ENCODE measurements around the gene ABCG2. TPM values are rescaled to one million over a fixed set of nuclear protein-coding genes. Genes with fewer than 3 reads are reported as not detected.

The ABCG2 gene
- polyA plus RNA-seq, 1 of the 3 experiments (the other 2 are of a cell fraction), result 0.02 TPM

DNA sequence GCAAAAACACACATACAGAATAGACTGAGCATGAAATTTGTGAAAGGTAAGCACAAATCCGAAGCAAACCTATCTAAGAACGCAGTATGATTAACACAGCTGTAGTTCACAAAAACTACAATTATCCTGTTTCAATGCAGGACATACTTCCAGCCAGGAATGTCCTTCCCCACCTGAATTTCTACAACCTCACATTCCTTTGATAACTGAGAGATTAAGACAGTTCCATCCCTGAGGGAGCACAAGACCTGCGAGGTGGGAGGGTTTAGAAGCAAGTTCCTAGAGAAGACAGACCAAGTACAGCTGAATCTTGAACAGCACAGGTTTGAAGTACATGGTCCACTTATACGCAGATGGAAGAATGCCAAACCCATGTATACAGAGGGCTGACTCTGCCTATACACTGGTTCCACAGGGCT is 10.6 kb downstream of the ABCG2 start:
- H2AFZ ChIP-seq (ENCODE audit: low read depth), result no peak overlapping the region
- DNase-seq, result no peak
- ChIA-PET CTCF (no interaction called here), POLR2A (no interaction called here)
- H3K27ac ChIP-seq (ENCODE audit: low read depth in 2 of 2, low read length in 1 of 2), result no peak overlapping the region
- H4K20me1 ChIP-seq (ENCODE audit: insufficient read depth), result no peaks in the 10 kb centered on the region
- no peaks in the 10 kb centered on the region for H3K36me3 ChIP-seq (replicated peaks in 1 of 2; ENCODE audit: control insufficient read depth in 1 of 2, insufficient read depth in 2 of 2, low read length in 1 of 2)
- TF ChIP-seq EZH2phosphoT487 (IDR thresholded peaks at IDR 0.05; ENCODE audit: borderline replicate concordance, low read depth) (no peak), USF2 (IDR thresholded peaks at IDR 0.05; ENCODE audit: borderline replicate concordance, low read depth, low read length) (no peak)
- H3K9me3 ChIP-seq, result no peaks in the 10 kb centered on the region
- H3K9me2 ChIP-seq, result no peaks in the 10 kb centered on the region
- no peaks in the 10 kb centered on the region for H3K27me3 ChIP-seq (ENCODE audit: insufficient read depth)
- 12% methylated on average over 4 of the region's 4 CpGs for WGBS (ENCODE audit: low lambda C conversion rate)
- no peak overlapping the region for H3K4me2 ChIP-seq
- H3K9ac ChIP-seq, result no peak overlapping the region
- no peaks in the 10 kb centered on the region for H3F3A ChIP-seq (replicated peaks; ENCODE audit: insufficient read depth)
- H3K4me3 ChIP-seq (ENCODE audit: low read depth in 2 of 2, low read length in 1 of 2), result no peak overlapping the region
- H3K4me1 ChIP-seq (ENCODE audit: control insufficient read depth in 1 of 2, insufficient read depth in 2 of 2, low read depth in 1 of 2, low read length in 1 of 2), result 0 out of 4 replicates have a peak, but pooled peaks cover 0 to 7% of the 10 kb centered on the region in 2 experiments
- no peaks in the 10 kb centered on the region for H3K79me2 ChIP-seq (ENCODE audit: insufficient read depth)

- H3K27me3 ChIP-seq (ENCODE audit: insufficient read depth), result no peaks in the 10 kb centered on the region
- 0 out of 4 replicates have a peak, but pooled peaks cover 0 to 7% of the 10 kb centered on the region in 2 experiments for H3K4me1 ChIP-seq (ENCODE audit: control insufficient read depth in 1 of 2, insufficient read depth in 2 of 2, low read depth in 1 of 2, low read length in 1 of 2)
- H4K20me1 ChIP-seq (ENCODE audit: insufficient read depth), result no peaks in the 10 kb centered on the region
- no peaks in the 10 kb centered on the region for H3K79me2 ChIP-seq (ENCODE audit: insufficient read depth)
- ChIA-PET POLR2A (no interaction called here), CTCF (no interaction called here)
- no peak overlapping the region for H2AFZ ChIP-seq (ENCODE audit: low read depth)
- no peak overlapping the region for H3K4me2 ChIP-seq
- no peak for TF ChIP-seq CTCF (IDR thresholded peaks at IDR 0.05)
- no peak for TF ChIP-seq FOSL2 (IDR thresholded peaks at IDR 0.05; ENCODE audit: borderline replicate concordance, low read depth)
- TF ChIP-seq TEAD4 (IDR thresholded peaks at IDR 0.05; ENCODE audit: borderline replicate concordance, insufficient read depth), result no peak
- TF ChIP-seq NRF1 (IDR thresholded peaks at IDR 0.05; ENCODE audit: low read depth, low read length), result no peak
- no peak for TF ChIP-seq YY1 (IDR thresholded peaks at IDR 0.05; ENCODE audit: low read depth)
- TF ChIP-seq SIN3A (IDR thresholded peaks at IDR 0.05; ENCODE audit: borderline replicate concordance, low read depth, low read length), result no peak
- no peak for TF ChIP-seq USF2 (IDR thresholded peaks at IDR 0.05; ENCODE audit: borderline replicate concordance, low read depth, low read length)
- TF ChIP-seq GATA2 (CRISPR knock-in tag; IDR thresholded peaks at IDR 0.05), result no peak
- TF ChIP-seq JUND (IDR thresholded peaks at IDR 0.05), result no peak
- TF ChIP-seq GABPA (IDR thresholded peaks at IDR 0.05; ENCODE audit: low read depth), result no peak
- no peak for TF ChIP-seq REST (IDR thresholded peaks at IDR 0.05; ENCODE audit: low read depth, low read length)
- TF ChIP-seq FOXM1 (IDR thresholded peaks at IDR 0.05; ENCODE audit: low read depth), result no peak
- TF ChIP-seq ELF1 (IDR thresholded peaks at IDR 0.05), result no peak
- TF ChIP-seq RFX5 (IDR thresholded peaks at IDR 0.05; ENCODE audit: low read length), result no peak
- no peak for TF ChIP-seq MEF2A (IDR thresholded peaks at IDR 0.05; ENCODE audit: borderline replicate concordance, low read depth)
- no peak for TF ChIP-seq RXRA (IDR thresholded peaks at IDR 0.05; ENCODE audit: borderline replicate concordance, low read depth)
- no peak for TF ChIP-seq CHD2 (IDR thresholded peaks at IDR 0.05; ENCODE audit: low read length, partially characterized antibody)
- TF ChIP-seq, protein P1, sequence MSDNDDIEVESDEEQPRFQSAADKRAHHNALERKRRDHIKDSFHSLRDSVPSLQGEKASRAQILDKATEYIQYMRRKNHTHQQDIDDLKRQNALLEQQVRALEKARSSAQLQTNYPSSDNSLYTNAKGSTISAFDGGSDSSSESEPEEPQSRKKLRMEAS (IDR thresholded peaks at IDR 0.05; ENCODE audit: low read depth), result no peak
- no peak for TF ChIP-seq FOXJ3 (CRISPR knock-in tag; IDR thresholded peaks at IDR 0.05)
- no peak for TF ChIP-seq SMC3 (IDR thresholded peaks at IDR 0.05; ENCODE audit: low read depth, low read length)
- no peak for DNase-seq
- no peaks in the 10 kb centered on the region for H3K36me3 ChIP-seq (replicated peaks in 1 of 2; ENCODE audit: control insufficient read depth in 1 of 2, insufficient read depth in 2 of 2, low read length in 1 of 2)
- no peaks in the 10 kb centered on the region for H3K9me2 ChIP-seq
- H3K9me3 ChIP-seq, result no peaks in the 10 kb centered on the region
- H3F3A ChIP-seq (replicated peaks; ENCODE audit: insufficient read depth), result no peaks in the 10 kb centered on the region
- no peak overlapping the region for H3K9ac ChIP-seq
- H3K4me3 ChIP-seq (ENCODE audit: low read depth in 2 of 2, low read length in 1 of 2), result no peak overlapping the region
- no peak overlapping the region for H3K27ac ChIP-seq (ENCODE audit: low read depth in 2 of 2, low read length in 1 of 2)
Measured at GRCh38 chr4:88146891-88147290, 11.5 kb downstream of the ABCG2 start.
